Esophagus squamous epithelium (tissue), 4 donors: Measurements from ENCODE around the gene TDRD10.

Source experiments
- POLR2A ChIP-seq, 4 donors: fragments of 450-650 bp; IDR thresholded peaks; one replicate each; pipeline ENCODE4 v1.6.1; 2017; ENCODE audit warnings: antibody characterized with exemption in 4 of 4, mild to moderate bottlenecking in 4 of 4, moderate library complexity in 3 of 4
- TF ChIP-seq, protein P1 (sequence below), 6 experiments: fragments of 450-650 bp in 4 of 6; fragments of 200-600 bp in 2 of 6; sonication (generic) in 2 of 6; IDR thresholded peaks; one replicate each; pipeline ENCODE4 v1.5.1; 2016 to 2019; ENCODE audit warnings: antibody characterized with exemption in 6 of 6, mild to moderate bottlenecking in 4 of 6, moderate library complexity in 4 of 6

DNA sequence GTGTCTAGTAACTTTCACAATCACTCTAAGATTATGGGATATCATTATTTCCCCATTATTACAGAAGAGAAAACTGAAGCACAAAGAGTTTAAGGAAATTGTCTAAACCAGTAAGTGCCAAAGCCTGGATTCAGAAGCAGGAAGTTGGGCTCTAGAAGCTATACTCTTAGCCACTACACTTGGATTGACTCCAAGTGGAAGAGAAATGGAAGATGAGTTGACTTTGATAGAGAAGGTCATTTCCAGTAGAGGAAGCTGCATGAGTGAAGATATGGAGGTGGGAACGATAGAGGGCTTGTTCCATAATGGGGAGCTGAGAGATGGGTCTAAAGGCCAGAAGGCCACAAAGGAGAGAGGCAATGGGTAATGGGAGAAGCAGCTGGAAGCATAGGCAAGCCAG lies 11.7 kb upstream of the TDRD10 start:
- TF ChIP-seq, protein P1, sequence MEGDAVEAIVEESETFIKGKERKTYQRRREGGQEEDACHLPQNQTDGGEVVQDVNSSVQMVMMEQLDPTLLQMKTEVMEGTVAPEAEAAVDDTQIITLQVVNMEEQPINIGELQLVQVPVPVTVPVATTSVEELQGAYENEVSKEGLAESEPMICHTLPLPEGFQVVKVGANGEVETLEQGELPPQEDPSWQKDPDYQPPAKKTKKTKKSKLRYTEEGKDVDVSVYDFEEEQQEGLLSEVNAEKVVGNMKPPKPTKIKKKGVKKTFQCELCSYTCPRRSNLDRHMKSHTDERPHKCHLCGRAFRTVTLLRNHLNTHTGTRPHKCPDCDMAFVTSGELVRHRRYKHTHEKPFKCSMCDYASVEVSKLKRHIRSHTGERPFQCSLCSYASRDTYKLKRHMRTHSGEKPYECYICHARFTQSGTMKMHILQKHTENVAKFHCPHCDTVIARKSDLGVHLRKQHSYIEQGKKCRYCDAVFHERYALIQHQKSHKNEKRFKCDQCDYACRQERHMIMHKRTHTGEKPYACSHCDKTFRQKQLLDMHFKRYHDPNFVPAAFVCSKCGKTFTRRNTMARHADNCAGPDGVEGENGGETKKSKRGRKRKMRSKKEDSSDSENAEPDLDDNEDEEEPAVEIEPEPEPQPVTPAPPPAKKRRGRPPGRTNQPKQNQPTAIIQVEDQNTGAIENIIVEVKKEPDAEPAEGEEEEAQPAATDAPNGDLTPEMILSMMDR (IDR thresholded peaks at IDR 0.05): no peak
- TF ChIP-seq POLR2A (IDR thresholded peaks at IDR 0.05): no peak
